Measurements from ENCODE around the gene SERTAD4.

GRCh38 chr1:210237479-210237878, 4.9 kb downstream of the SERTAD4 start:
- TF ChIP-seq EZH2 (IDR thresholded peaks at IDR 0.05; ENCODE audit: insufficient read depth, poor library complexity, severe bottlenecking) (no peak), EZH2phosphoT487 (IDR thresholded peaks at IDR 0.05; ENCODE audit: insufficient read depth, low read depth) (no peak)

All from GM23248 (cell line).